Spleen (tissue), 11 donors: Measurements from ENCODE around the gene OTUD6A. TPM values are rescaled to one million over a fixed set of nuclear protein-coding genes. Genes with fewer than 3 reads are reported as not detected.

Experiments
- DNase-seq: peaks from one replicate; pipeline ENCODE4 v3.0.0-alpha.2; 2020
- H3K27ac ChIP-seq, 8 donors: fragments of 200-600 bp; sonication (generic) in 7 of 8; 1 replicate in 4 of 8; 2 replicates in 4 of 8; pipeline versions ENCODE4 v1.5.0 to v1.8.0; 2016 to 2021; ENCODE audit warnings: inconsistent platforms in 4 of 8, mild to moderate bottlenecking in 4 of 8, moderate library complexity in 1 of 8
- H3K27me3 ChIP-seq, 7 donors: fragments of 200-600 bp; sonication (generic) in 6 of 7; replicated peaks in 1 of 7; 1 replicate in 4 of 7; 2 replicates in 3 of 7; pipeline versions ENCODE4 v1.5.0 to v1.8.0; 2016 to 2021; ENCODE audit warnings: inconsistent platforms in 3 of 7, mild to moderate bottlenecking in 1 of 7
- H3K36me3 ChIP-seq, 6 donors: fragments of 200-600 bp; sonication (generic) in 5 of 6; 1 replicate in 4 of 6; 2 replicates in 2 of 6; pipeline versions ENCODE4 v1.5.0 to v1.8.0; 2016 to 2021; ENCODE audit warnings: inconsistent platforms in 2 of 6
- H3K4me1 ChIP-seq, 6 donors: fragments of 200-600 bp; sonication (generic) in 5 of 6; 1 replicate in 3 of 6; 2 replicates in 3 of 6; pipeline versions ENCODE4 v1.5.0 to v1.8.0; 2016 to 2021; ENCODE audit warnings: inconsistent platforms in 3 of 6
- H3K4me3 ChIP-seq, 8 donors: fragments of 200-600 bp; sonication (generic) in 7 of 8; 1 replicate in 4 of 8; 2 replicates in 4 of 8; pipeline versions ENCODE4 v1.5.0 to v1.8.0; 2016 to 2021; ENCODE audit warnings: inconsistent platforms in 4 of 8, mild to moderate bottlenecking in 4 of 8, moderate library complexity in 2 of 8
- H3K9me3 ChIP-seq, 8 donors: fragments of 200-600 bp; sonication (generic) in 7 of 8; 1 replicate in 4 of 8; 2 replicates in 4 of 8; pipeline versions ENCODE4 v1.5.0 to v1.8.0; 2016 to 2021; ENCODE audit warnings: inconsistent platforms in 4 of 8
- POLR2A ChIP-seq, 3 donors: fragments of 450-650 bp; IDR thresholded peaks; one replicate each; pipeline ENCODE4 v1.5.1; 2017; ENCODE audit warnings: antibody characterized with exemption in 3 of 3, mild to moderate bottlenecking in 1 of 3
- POLR2AphosphoS5 ChIP-seq, 3 donors: sonication (generic); formaldehyde crosslinking; IDR thresholded peaks; one replicate each; pipeline ENCODE4 v1.5.1; 2017; ENCODE audit warnings: antibody characterized with exemption in 3 of 3
- WGBS, 5 donors: extraction: QIAGEN DNeasy Blood & Tissue Kit in 3 of 5; methylation state at CpG; one replicate each; pipeline versions ENCODE4 v1.1.5 to v1.1.7; 2013 to 2018; 5-methylcytosine and 5-hydroxymethylcytosine counted together
- intact Hi-C: fragments of 100-400 bp; cut with DNase I; formaldehyde crosslinking; loops from one replicate; pipeline ENCODE4 v1.15.0; 2023; ENCODE audit warnings: low total_unique reads
- polyA plus RNA-seq, 3 donors: library from polyadenylated mRNA; stranded (reverse); fragments of 200-250 nt; gene quantifications; one replicate each; pipeline ENCODE4 v1.2.1, GENCODE V29; 2013
- total RNA-seq, 7 donors: library from RNA; depleted of rRNA in 3 of 7; stranded (reverse); fragments of >200 nt in 3 of 7; fragmentation: NEBNext Ultra II Directional in 4 of 7; extraction: Animal tissue kit (Norgen Biotek cat#: 25700) in 4 of 7; gene quantifications; one replicate each; pipeline versions ENCODE4 v1.1.0 to v1.2.1, GENCODE V29; 2016 to 2021
- TF ChIP-seq, protein P1 (sequence below), 11 experiments: fragments of 200-600 bp in 7 of 11; fragments of 450-650 bp in 4 of 11; sonication (generic) in 4 of 11; IDR thresholded peaks in 8 of 11; conservative IDR thresholded peaks in 3 of 11; 1 replicate in 7 of 11; 2 replicates in 4 of 11; pipeline versions ENCODE4 v1.4.0 to v1.8.0; 2016 to 2021; ENCODE audit warnings: antibody characterized with exemption in 11 of 11, inconsistent platforms in 4 of 11, mild to moderate bottlenecking in 1 of 11
- donor health status: healthy with polysubstance abuse.
- donor health status: DM: no; HTN: no; CAD: no; lungs with moderate emphysema.
- donor health status: DM: no; HTN: no; CAD: no.
- donor health status: Bipolar disorder and iron deficiency.
- donor health status: healthy.
- donor health status: DM: no; HTN: no; CAD: no.
- donor health status: DM: yes; HTN: yes; CAD: no.

Gene OTUD6A
- total and polyA plus RNA-seq, 10 donors = not detected

GRCh38 chrX:70052895-70053615, 9.2 kb upstream of the OTUD6A start:
- 70 to 91% (median 85%) methylated on average over 9 to 11 of the region's 11 CpGs for WGBS, 5 donors
- intact Hi-C loops = no loop called here
- H3K27ac ChIP-seq = no peak overlapping the region
- no peak for TF ChIP-seq POLR2A (IDR thresholded peaks at IDR 0.05)
- TF ChIP-seq POLR2AphosphoS5 (IDR thresholded peaks at IDR 0.05) = no peak
- TF ChIP-seq, protein P1, sequence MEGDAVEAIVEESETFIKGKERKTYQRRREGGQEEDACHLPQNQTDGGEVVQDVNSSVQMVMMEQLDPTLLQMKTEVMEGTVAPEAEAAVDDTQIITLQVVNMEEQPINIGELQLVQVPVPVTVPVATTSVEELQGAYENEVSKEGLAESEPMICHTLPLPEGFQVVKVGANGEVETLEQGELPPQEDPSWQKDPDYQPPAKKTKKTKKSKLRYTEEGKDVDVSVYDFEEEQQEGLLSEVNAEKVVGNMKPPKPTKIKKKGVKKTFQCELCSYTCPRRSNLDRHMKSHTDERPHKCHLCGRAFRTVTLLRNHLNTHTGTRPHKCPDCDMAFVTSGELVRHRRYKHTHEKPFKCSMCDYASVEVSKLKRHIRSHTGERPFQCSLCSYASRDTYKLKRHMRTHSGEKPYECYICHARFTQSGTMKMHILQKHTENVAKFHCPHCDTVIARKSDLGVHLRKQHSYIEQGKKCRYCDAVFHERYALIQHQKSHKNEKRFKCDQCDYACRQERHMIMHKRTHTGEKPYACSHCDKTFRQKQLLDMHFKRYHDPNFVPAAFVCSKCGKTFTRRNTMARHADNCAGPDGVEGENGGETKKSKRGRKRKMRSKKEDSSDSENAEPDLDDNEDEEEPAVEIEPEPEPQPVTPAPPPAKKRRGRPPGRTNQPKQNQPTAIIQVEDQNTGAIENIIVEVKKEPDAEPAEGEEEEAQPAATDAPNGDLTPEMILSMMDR (IDR thresholded peaks at IDR 0.05 in 8 of 11, conservative IDR thresholded peaks at IDR 0.05 in 3 of 11) = no peak
- H3K4me1 ChIP-seq = no peaks in the 10 kb centered on the region
- H3K9me3 ChIP-seq = no peaks in the 10 kb centered on the region
- no peak for DNase-seq
- H3K36me3 ChIP-seq = no peaks in the 10 kb centered on the region
- no peak overlapping the region for H3K4me3 ChIP-seq
- H3K27me3 ChIP-seq = peaks cover 0 to 9% (median 0%) of the 10 kb centered on the region in 7 donors

GRCh38 chrX:70054391-70054790, 7.9 kb upstream of the OTUD6A start:
- TF ChIP-seq POLR2AphosphoS5 (IDR thresholded peaks at IDR 0.05) (no peak), POLR2A (IDR thresholded peaks at IDR 0.05) (no peak)
- TF ChIP-seq, protein P1 (IDR thresholded peaks at IDR 0.05 in 8 of 11, conservative IDR thresholded peaks at IDR 0.05 in 3 of 11) = no peak
- intact Hi-C loops = no loop called here
- Histone ChIP-seq H3K9me3 (no peaks in the 10 kb centered on the region), H3K27ac (no peak overlapping the region), H3K4me3 (no peak overlapping the region), H3K36me3 (no peaks in the 10 kb centered on the region), H3K27me3 (peaks cover 0 to under 1% (median 0%) of the 10 kb centered on the region in 7 donors), H3K4me1 (no peaks in the 10 kb centered on the region)
- no peak for DNase-seq
- WGBS, 5 donors = 68 to 89% (median 85%) methylated on average over 5 of the region's 5 CpGs

DNA sequence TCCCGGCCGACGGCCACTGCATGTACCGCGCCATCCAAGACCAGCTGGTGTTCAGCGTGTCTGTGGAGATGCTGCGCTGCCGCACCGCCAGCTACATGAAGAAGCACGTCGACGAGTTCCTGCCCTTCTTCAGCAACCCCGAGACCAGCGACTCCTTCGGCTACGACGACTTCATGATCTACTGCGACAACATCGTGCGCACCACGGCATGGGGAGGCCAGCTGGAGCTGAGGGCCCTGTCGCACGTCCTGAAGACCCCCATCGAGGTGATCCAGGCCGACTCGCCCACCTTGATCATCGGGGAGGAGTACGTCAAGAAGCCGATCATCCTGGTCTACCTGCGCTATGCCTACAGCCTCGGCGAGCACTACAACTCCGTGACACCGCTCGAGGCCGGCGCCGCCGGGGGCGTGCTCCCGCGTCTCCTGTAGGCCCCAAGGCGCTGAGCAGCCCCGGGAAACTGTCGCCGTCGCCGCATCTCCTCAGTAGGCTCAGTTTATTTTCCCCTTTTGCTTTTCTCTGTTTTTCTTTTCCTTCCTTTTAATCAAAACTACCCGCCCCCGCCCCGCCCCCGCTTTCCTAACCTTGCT, 799 bp downstream of the OTUD6A start:
- Histone ChIP-seq H3K27me3 (peaks cover 0 to 7% (median 0%) of the 10 kb centered on the region in 7 donors), H3K4me1 (no peaks in the 10 kb centered on the region), H3K4me3 (no peak overlapping the region), H3K36me3 (no peaks in the 10 kb centered on the region), H3K27ac (no peak overlapping the region), H3K9me3 (no peaks in the 10 kb centered on the region)
- TF ChIP-seq POLR2AphosphoS5 (IDR thresholded peaks at IDR 0.05) (no peak), POLR2A (IDR thresholded peaks at IDR 0.05) (no peak)
- TF ChIP-seq, protein P1 (IDR thresholded peaks at IDR 0.05 in 8 of 11, conservative IDR thresholded peaks at IDR 0.05 in 3 of 11) = no peak
- intact Hi-C loops = no loop called here
- WGBS, 5 donors = 86 to 96% (median 95%) methylated on average over 42 to 52 of the region's 52 CpGs
- DNase-seq = no peak

DNA sequence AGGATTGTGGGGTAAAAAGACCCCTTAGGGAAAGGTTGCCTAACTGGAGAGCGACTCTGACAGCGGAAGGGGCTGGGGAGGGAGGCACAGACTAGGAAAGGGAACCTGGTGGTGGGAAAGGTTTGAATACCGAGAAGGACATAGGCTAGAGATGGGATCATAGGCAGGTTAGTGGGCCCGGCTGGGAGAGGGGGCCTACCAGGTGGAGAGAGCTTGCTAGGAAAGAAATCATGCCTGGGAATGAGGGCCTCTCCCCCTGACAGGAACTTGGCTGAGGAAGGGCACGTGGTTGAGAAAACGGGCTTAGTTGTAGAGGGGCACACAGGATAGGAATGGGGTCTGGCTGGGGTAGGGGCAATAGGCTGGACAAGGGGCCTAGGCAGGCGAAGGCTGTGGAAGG, 4.4 kb downstream of the OTUD6A start:
- no peak overlapping the region for H3K4me3 ChIP-seq
- 75 to 95% (median 90%) methylated on average over 7 of the region's 7 CpGs for WGBS, 5 donors
- intact Hi-C loops = no loop called here
- peaks cover 0 to 7% (median 0%) of the 10 kb centered on the region in 7 donors for H3K27me3 ChIP-seq
- no peak for DNase-seq
- H3K4me1 ChIP-seq = no peaks in the 10 kb centered on the region
- no peaks in the 10 kb centered on the region for H3K36me3 ChIP-seq
- no peak overlapping the region for H3K27ac ChIP-seq
- TF ChIP-seq, protein P1 (IDR thresholded peaks at IDR 0.05 in 8 of 11, conservative IDR thresholded peaks at IDR 0.05 in 3 of 11) = no peak
- no peak for TF ChIP-seq POLR2AphosphoS5 (IDR thresholded peaks at IDR 0.05)
- TF ChIP-seq POLR2A (IDR thresholded peaks at IDR 0.05) = no peak
- H3K9me3 ChIP-seq = no peaks in the 10 kb centered on the region
